ENCODE measurements around the gene ABR. TPM values are rescaled to one million over a fixed set of nuclear protein-coding genes. Genes with fewer than 3 reads are reported as not detected.

ABR gene
- polyA plus RNA-seq, 3 donors: 19.8 to 160 (median 26.0) TPM

- no peak for TF ChIP-seq CTCF (IDR thresholded peaks at IDR 0.05)
- Histone ChIP-seq H3K27me3 (ENCODE audit: control insufficient read depth in 2 of 2, insufficient read depth in 2 of 2, low read length in 2 of 2) (no peaks in the 10 kb centered on the region), H3K4me3 (replicated peaks in 1 of 3; ENCODE audit: low read depth in 2 of 3, low read length in 3 of 3) (no peak overlapping the region), H3K79me2 (ENCODE audit: insufficient read depth, low read length) (peaks cover 7% of the 10 kb centered on the region), H3K4me2 (replicated peaks; ENCODE audit: extremely low read depth, low read length, poor library complexity, severe bottlenecking) (no peak overlapping the region), H4K20me1 (ENCODE audit: insufficient read depth, low read length) (peaks cover 86% of the 10 kb centered on the region), H3K9ac (ENCODE audit: insufficient read depth, low read length, poor library complexity, severe bottlenecking) (no peak overlapping the region), H3K27ac (ENCODE audit: low read depth in 1 of 2, low read length in 2 of 2) (no peak overlapping the region), H2AFZ (ENCODE audit: insufficient read depth, low read depth, low read length, poor library complexity, severe bottlenecking) (no peak overlapping the region), H3K4me1 (ENCODE audit: control insufficient read depth in 1 of 2, insufficient read depth in 2 of 2, low read length in 2 of 2) (peaks cover 9 to 12% of the 10 kb centered on the region in 2 donors), H3K36me3 (replicated peaks in 1 of 2; ENCODE audit: control insufficient read depth in 1 of 2, insufficient read depth in 2 of 2, low read length in 2 of 2) (peaks cover 72 to 89% of the 10 kb centered on the region in 2 donors), H3K9me3 (replicated peaks in 1 of 2; ENCODE audit: control insufficient read depth in 1 of 2, insufficient read depth in 1 of 2, low read length in 2 of 2) (no peaks in the 10 kb centered on the region)
- 93% methylated on average over 37 of the region's 42 CpGs for WGBS (ENCODE audit: insufficient coverage)
- peaks cover 14% of the 10 kb centered on the region for H3K4me1 Mint-ChIP-seq
- peaks cover 60 to 90% of the 10 kb centered on the region in 2 donors for H3K36me3 Mint-ChIP-seq
- DNase-seq: no peak
- peak overlapping the region in 2 of 7 donors; percentile 65 to 81 for H3K27ac Mint-ChIP-seq
- intact Hi-C loops (cut with micrococcal nuclease): no loop called here
- H3K27me3 Mint-ChIP-seq (ENCODE audit: low read depth in 3 of 3): no peaks in the 10 kb centered on the region
- H3K9me3 Mint-ChIP-seq: peaks cover 0 to 3% (median 0%) of the 10 kb centered on the region in 7 donors
- H3K4me3 Mint-ChIP-seq: no peak overlapping the region
Measured at GRCh38 chr17:1077986-1078711, 101.6 kb downstream of the ABR start.

- H3K27me3 Mint-ChIP-seq (ENCODE audit: low read depth in 3 of 3): no peaks in the 10 kb centered on the region
- 94% methylated on average over 7 of the region's 10 CpGs for WGBS (ENCODE audit: insufficient coverage)
- H3K9me3 ChIP-seq (replicated peaks in 1 of 2; ENCODE audit: control insufficient read depth in 1 of 2, insufficient read depth in 1 of 2, low read length in 2 of 2): no peaks in the 10 kb centered on the region
- H3K36me3 Mint-ChIP-seq: peaks cover 58 to 90% of the 10 kb centered on the region in 2 donors
- H3K27ac Mint-ChIP-seq: peak overlapping the region in 1 of 7 donors; percentile 10
- H3K4me2 ChIP-seq (replicated peaks; ENCODE audit: extremely low read depth, low read length, poor library complexity, severe bottlenecking): no peak overlapping the region
- H2AFZ ChIP-seq (ENCODE audit: insufficient read depth, low read depth, low read length, poor library complexity, severe bottlenecking): no peak overlapping the region
- no peak overlapping the region for H3K4me3 Mint-ChIP-seq
- peaks cover 9 to 12% of the 10 kb centered on the region in 2 donors for H3K4me1 ChIP-seq (ENCODE audit: control insufficient read depth in 1 of 2, insufficient read depth in 2 of 2, low read length in 2 of 2)
- peaks cover 70 to 88% of the 10 kb centered on the region in 2 donors for H3K36me3 ChIP-seq (replicated peaks in 1 of 2; ENCODE audit: control insufficient read depth in 1 of 2, insufficient read depth in 2 of 2, low read length in 2 of 2)
- H3K27ac ChIP-seq (ENCODE audit: low read depth in 1 of 2, low read length in 2 of 2): peak overlapping the region in 1 of 2 donors; percentile 7
- H3K4me3 ChIP-seq (replicated peaks in 1 of 3; ENCODE audit: low read depth in 2 of 3, low read length in 3 of 3): no peak overlapping the region
- H3K9me3 Mint-ChIP-seq: peaks cover 0 to 3% (median 0%) of the 10 kb centered on the region in 7 donors
- no peak overlapping the region for H3K9ac ChIP-seq (ENCODE audit: insufficient read depth, low read length, poor library complexity, severe bottlenecking)
- peaks cover 89% of the 10 kb centered on the region for H4K20me1 ChIP-seq (ENCODE audit: insufficient read depth, low read length)
- DNase-seq: no peak
- no peaks in the 10 kb centered on the region for H3K27me3 ChIP-seq (ENCODE audit: control insufficient read depth in 2 of 2, insufficient read depth in 2 of 2, low read length in 2 of 2)
- H3K4me1 Mint-ChIP-seq: peaks cover 14% of the 10 kb centered on the region
- intact Hi-C loops (cut with micrococcal nuclease): no loop called here
- H3K79me2 ChIP-seq (ENCODE audit: insufficient read depth, low read length): peaks cover 7% of the 10 kb centered on the region
- no peak for TF ChIP-seq CTCF (IDR thresholded peaks at IDR 0.05)
Measured at GRCh38 chr17:1077581-1077985, 102.2 kb downstream of the ABR start.
